Neutrophil (primary cell): ENCODE results near the gene UBE3C.

Source experiments
- H3K27ac ChIP-seq: fragments of 200-600 bp; sonication (generic); 2 replicates; pipeline ENCODE4 v1.5.1; 2016; ENCODE audit warnings: mild to moderate bottlenecking, moderate library complexity
- H3K27me3 ChIP-seq: fragments of 200-600 bp; sonication (generic); 2 replicates; pipeline ENCODE4 v1.6.0; 2016; ENCODE audit warnings: mild to moderate bottlenecking
- H3K36me3 ChIP-seq: fragments of 200-600 bp; sonication (generic); 2 replicates; pipeline ENCODE4 v1.5.1; 2017
- H3K4me1 ChIP-seq, 2 experiments: fragments of 200-600 bp in 1 of 2; sonication (generic) in 1 of 2; 1 replicate in 1 of 2; 2 replicates in 1 of 2; pipeline versions ENCODE4 v1.5.1 to v1.6.1; 2013 to 2016; ENCODE audit warnings: low read depth in 1 of 2, low read length in 1 of 2, mild to moderate bottlenecking in 1 of 2, moderate library complexity in 1 of 2; ENCODE audit not compliant: control insufficient read depth in 1 of 2, insufficient read depth in 1 of 2
- H3K4me3 ChIP-seq, 2 experiments: fragments of 200-600 bp in 1 of 2; sonication (generic) in 1 of 2; 1 replicate in 1 of 2; 2 replicates in 1 of 2; pipeline ENCODE4 v1.5.1; 2013 to 2016; ENCODE audit warnings: low read depth in 1 of 2, low read length in 1 of 2, mild to moderate bottlenecking in 1 of 2, moderate library complexity in 1 of 2
- H3K9me3 ChIP-seq: fragments of 200-600 bp; sonication (generic); 2 replicates; pipeline ENCODE4 v1.5.1; 2016
- CTCF ChIP-seq: fragments of 200-600 bp; sonication (generic); IDR thresholded peaks from 2 replicates; pipeline ENCODE4 v1.5.1; 2016; ENCODE audit warnings: antibody characterized with exemption

Gene UBE3C

GRCh38 chr7:157228864-157229422, 90.2 kb downstream of the UBE3C start:
- TF ChIP-seq CTCF: no peak
- no peaks in the 10 kb centered on the region for H3K27me3 ChIP-seq
- H3K9me3 ChIP-seq: no peaks in the 10 kb centered on the region
- no peak overlapping the region for H3K4me3 ChIP-seq
- H3K27ac ChIP-seq: no peak overlapping the region
- peaks cover 83% of the 10 kb centered on the region for H3K36me3 ChIP-seq
- no peaks in the 10 kb centered on the region for H3K4me1 ChIP-seq

GRCh38 chr7:157233677-157234076, 95.0 kb downstream of the UBE3C start:
- Histone ChIP-seq H3K9me3 (no peaks in the 10 kb centered on the region), H3K27ac (no peak overlapping the region), H3K4me1 (no peaks in the 10 kb centered on the region), H3K27me3 (no peaks in the 10 kb centered on the region), H3K36me3 (peaks cover 61% of the 10 kb centered on the region), H3K4me3 (no peak overlapping the region)
- no peak for TF ChIP-seq CTCF

- Histone ChIP-seq H3K27me3 (no peaks in the 10 kb centered on the region), H3K36me3 (peaks cover 63% of the 10 kb centered on the region), H3K4me3 (no peak overlapping the region), H3K27ac (no peak overlapping the region), H3K4me1 (no peaks in the 10 kb centered on the region), H3K9me3 (no peaks in the 10 kb centered on the region)
- no peak for TF ChIP-seq CTCF
Measured at GRCh38 chr7:157234271-157234670, 95.5 kb downstream of the UBE3C start.

GRCh38 chr7:157235357-157236333, 96.9 kb downstream of the UBE3C start:
- H3K9me3 ChIP-seq: no peaks in the 10 kb centered on the region
- H3K4me3 ChIP-seq: no peak overlapping the region
- H3K36me3 ChIP-seq: peaks cover 58% of the 10 kb centered on the region
- no peaks in the 10 kb centered on the region for H3K27me3 ChIP-seq
- no peaks in the 10 kb centered on the region for H3K4me1 ChIP-seq
- no peak for TF ChIP-seq CTCF
- H3K27ac ChIP-seq: no peak overlapping the region

GRCh38 chr7:157238087-157238486, 99.4 kb downstream of the UBE3C start:
- H3K4me3 ChIP-seq: no peak overlapping the region
- H3K9me3 ChIP-seq: no peaks in the 10 kb centered on the region
- H3K36me3 ChIP-seq: peaks cover 42% of the 10 kb centered on the region
- H3K4me1 ChIP-seq: no peaks in the 10 kb centered on the region
- TF ChIP-seq CTCF: no peak
- no peak overlapping the region for H3K27ac ChIP-seq
- no peaks in the 10 kb centered on the region for H3K27me3 ChIP-seq
